SKM-1 treated with dmso at 0.1 percent for 144 hours (cell line): ENCODE measurements around the gene CTSC.

ENCODE experiments used
- DNase-seq: peaks from one replicate; lab custom pipeline; 2025; ENCODE audit not compliant: unreplicated experiment; lab: John Stamatoyannopoulos, UW

CTSC gene

GRCh38 chr11:88320149-88320559, 17.4 kb downstream of the CTSC start:
- no peak for DNase-seq

- DNase-seq = no peak
Observed at GRCh38 chr11:88318017-88318416, 19.5 kb downstream of the CTSC start.

- no peak for DNase-seq
Observed at GRCh38 chr11:88317536-88317935, 20.0 kb downstream of the CTSC start.

GRCh38 chr11:88315981-88316441, 21.5 kb downstream of the CTSC start:
- DNase-seq = no peak

GRCh38 chr11:88315015-88315414, 22.5 kb downstream of the CTSC start:
- no peak for DNase-seq

- DNase-seq = no peak
Observed at GRCh38 chr11:88313441-88313840, 24.1 kb downstream of the CTSC start.

GRCh38 chr11:88312628-88313027, 24.9 kb downstream of the CTSC start:
- no peak for DNase-seq

- no peak for DNase-seq
Observed at GRCh38 chr11:88310246-88310645, 27.3 kb downstream of the CTSC start.

- DNase-seq = no peak
Observed at GRCh38 chr11:88308576-88308975, 29.0 kb downstream of the CTSC start.

- DNase-seq = no peak
Observed at GRCh38 chr11:88307749-88308425, 29.6 kb downstream of the CTSC start.

GRCh38 chr11:88306785-88307184, 30.8 kb downstream of the CTSC start:
- no peak for DNase-seq

- no peak for DNase-seq
Observed at GRCh38 chr11:88305430-88305829, 32.1 kb downstream of the CTSC start.

- no peak for DNase-seq
Observed at GRCh38 chr11:88304352-88304751, 33.2 kb downstream of the CTSC start.

- no peak for DNase-seq
Observed at GRCh38 chr11:88303037-88303436, 34.5 kb downstream of the CTSC start.

GRCh38 chr11:88301488-88302140, 35.9 kb downstream of the CTSC start:
- DNase-seq = no peak

GRCh38 chr11:88300888-88301487, 36.5 kb downstream of the CTSC start:
- no peak for DNase-seq

GRCh38 chr11:88297863-88298262, 39.7 kb downstream of the CTSC start:
- DNase-seq = no peak

GRCh38 chr11:88297421-88297820, 40.1 kb downstream of the CTSC start:
- no peak for DNase-seq

- no peak for DNase-seq
Observed at GRCh38 chr11:88295028-88295427, 42.5 kb downstream of the CTSC start.

- DNase-seq = no peak
Observed at GRCh38 chr11:88293931-88294330, 43.6 kb downstream of the CTSC start.

- no peak for DNase-seq
Observed at GRCh38 chr11:88292171-88292843, 45.2 kb downstream of the CTSC start.

- no peak for DNase-seq
Observed at GRCh38 chr11:88288560-88288959, 49.0 kb downstream of the CTSC start.
